Esophagus squamous epithelium (tissue), 5 donors: ENCODE measurements around the gene KLC1. TPM values are rescaled to one million over a fixed set of nuclear protein-coding genes. Genes with fewer than 3 reads are reported as not detected.
A peak's percentile ranks its signal among the peaks of the same experiment; 100 is the strongest.

ENCODE experiments used
- DNase-seq: peaks from one replicate; lab custom pipeline; 2025; lab: John Stamatoyannopoulos, UW
- H3K27ac ChIP-seq, 4 donors: fragments of 200-600 bp; sonication (generic); one replicate each; pipeline ENCODE4 v1.5.1; 2016 to 2019; ENCODE audit warnings: mild to moderate bottlenecking in 1 of 4
- H3K27me3 ChIP-seq, 4 donors: fragments of 200-600 bp; sonication (generic); 1 replicate in 3 of 4; 2 replicates in 1 of 4; pipeline versions ENCODE4 v1.5.1 to v1.6.0; 2017 to 2021; ENCODE audit warnings: antibody characterized with exemption in 1 of 4
- H3K36me3 ChIP-seq, 3 donors: fragments of 200-600 bp; sonication (generic); one replicate each; pipeline ENCODE4 v1.5.1; 2016 to 2019
- H3K4me1 ChIP-seq, 3 donors: fragments of 200-600 bp; sonication (generic); one replicate each; pipeline ENCODE4 v1.5.1; 2017 to 2019
- H3K4me3 ChIP-seq, 4 donors: fragments of 200-600 bp; sonication (generic); 1 replicate in 3 of 4; 2 replicates in 1 of 4; pipeline ENCODE4 v1.5.1; 2016 to 2019; ENCODE audit warnings: mild to moderate bottlenecking in 2 of 4, moderate library complexity in 1 of 4
- H3K9me3 ChIP-seq, 3 donors: fragments of 200-600 bp; sonication (generic); one replicate each; pipeline ENCODE4 v1.5.1; 2016 to 2019
- POLR2A ChIP-seq, 4 donors: fragments of 450-650 bp; IDR thresholded peaks; one replicate each; pipeline ENCODE4 v1.6.1; 2017; ENCODE audit warnings: antibody characterized with exemption in 4 of 4, mild to moderate bottlenecking in 4 of 4, moderate library complexity in 3 of 4
- WGBS, 2 donors: methylation state at CpG; one replicate each; pipeline ENCODE4 v1.1.5; 2018; 5-methylcytosine and 5-hydroxymethylcytosine counted together
- intact Hi-C: fragments of 100-400 bp; cut with DNase I; formaldehyde crosslinking; loops from one replicate; pipeline ENCODE4 v1.15.0; 2022
- total RNA-seq, 4 donors: library from RNA; depleted of rRNA; stranded (reverse); fragments of >200 nt; gene quantifications; one replicate each; pipeline ENCODE4 v1.1.0, GENCODE V29; 2016
- TF ChIP-seq, protein P1 (sequence below), 6 experiments: fragments of 450-650 bp in 4 of 6; fragments of 200-600 bp in 2 of 6; sonication (generic) in 2 of 6; IDR thresholded peaks; one replicate each; pipeline ENCODE4 v1.5.1; 2016 to 2019; ENCODE audit warnings: antibody characterized with exemption in 6 of 6, mild to moderate bottlenecking in 4 of 6, moderate library complexity in 4 of 6
- donor health status: DM: yes; HTN: yes; CAD: no.

KLC1 gene
- total RNA-seq, 4 donors from 2014 or later: 101 to 285 (median 194) TPM

DNA sequence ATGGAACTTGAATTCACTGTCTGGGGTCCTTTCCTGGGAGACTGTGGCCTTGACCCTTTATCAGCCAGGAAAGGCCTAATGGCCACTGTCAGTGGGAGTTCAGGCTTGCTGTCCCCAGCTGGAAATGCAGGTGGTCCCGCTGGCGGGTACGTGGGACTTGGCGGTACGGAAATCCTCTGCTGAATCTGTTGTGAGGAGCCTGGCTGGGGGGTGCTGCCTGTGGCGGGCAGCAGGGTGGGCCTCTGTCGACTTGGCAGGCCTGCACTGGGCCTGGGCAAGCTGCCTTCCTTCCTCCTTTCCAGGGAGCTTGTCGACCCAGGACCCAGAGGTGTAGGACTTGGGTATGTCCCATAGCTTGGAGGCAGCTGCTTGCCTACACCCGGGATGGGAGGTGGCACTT lies 112.9 kb downstream of the KLC1 start:
- Histone ChIP-seq H3K4me1 (peaks cover 3 to 31% (median 9%) of the 10 kb centered on the region in 3 donors), H3K27me3 (no peaks in the 10 kb centered on the region), H3K27ac (peak overlapping the region in 2 of 4 donors; percentile 17 to 25), H3K36me3 (peaks cover 8 to 98% (median 23%) of the 10 kb centered on the region in 3 donors), H3K9me3 (no peaks in the 10 kb centered on the region), H3K4me3 (no peak overlapping the region)
- intact Hi-C loops: no loop called here
- 80% methylated on average over 1 to 2 of the region's 9 CpGs for WGBS, 2 donors
- no peak for DNase-seq
- no peak for TF ChIP-seq POLR2A (IDR thresholded peaks at IDR 0.05)
- TF ChIP-seq, protein P1, sequence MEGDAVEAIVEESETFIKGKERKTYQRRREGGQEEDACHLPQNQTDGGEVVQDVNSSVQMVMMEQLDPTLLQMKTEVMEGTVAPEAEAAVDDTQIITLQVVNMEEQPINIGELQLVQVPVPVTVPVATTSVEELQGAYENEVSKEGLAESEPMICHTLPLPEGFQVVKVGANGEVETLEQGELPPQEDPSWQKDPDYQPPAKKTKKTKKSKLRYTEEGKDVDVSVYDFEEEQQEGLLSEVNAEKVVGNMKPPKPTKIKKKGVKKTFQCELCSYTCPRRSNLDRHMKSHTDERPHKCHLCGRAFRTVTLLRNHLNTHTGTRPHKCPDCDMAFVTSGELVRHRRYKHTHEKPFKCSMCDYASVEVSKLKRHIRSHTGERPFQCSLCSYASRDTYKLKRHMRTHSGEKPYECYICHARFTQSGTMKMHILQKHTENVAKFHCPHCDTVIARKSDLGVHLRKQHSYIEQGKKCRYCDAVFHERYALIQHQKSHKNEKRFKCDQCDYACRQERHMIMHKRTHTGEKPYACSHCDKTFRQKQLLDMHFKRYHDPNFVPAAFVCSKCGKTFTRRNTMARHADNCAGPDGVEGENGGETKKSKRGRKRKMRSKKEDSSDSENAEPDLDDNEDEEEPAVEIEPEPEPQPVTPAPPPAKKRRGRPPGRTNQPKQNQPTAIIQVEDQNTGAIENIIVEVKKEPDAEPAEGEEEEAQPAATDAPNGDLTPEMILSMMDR (IDR thresholded peaks at IDR 0.05): no peak

DNA sequence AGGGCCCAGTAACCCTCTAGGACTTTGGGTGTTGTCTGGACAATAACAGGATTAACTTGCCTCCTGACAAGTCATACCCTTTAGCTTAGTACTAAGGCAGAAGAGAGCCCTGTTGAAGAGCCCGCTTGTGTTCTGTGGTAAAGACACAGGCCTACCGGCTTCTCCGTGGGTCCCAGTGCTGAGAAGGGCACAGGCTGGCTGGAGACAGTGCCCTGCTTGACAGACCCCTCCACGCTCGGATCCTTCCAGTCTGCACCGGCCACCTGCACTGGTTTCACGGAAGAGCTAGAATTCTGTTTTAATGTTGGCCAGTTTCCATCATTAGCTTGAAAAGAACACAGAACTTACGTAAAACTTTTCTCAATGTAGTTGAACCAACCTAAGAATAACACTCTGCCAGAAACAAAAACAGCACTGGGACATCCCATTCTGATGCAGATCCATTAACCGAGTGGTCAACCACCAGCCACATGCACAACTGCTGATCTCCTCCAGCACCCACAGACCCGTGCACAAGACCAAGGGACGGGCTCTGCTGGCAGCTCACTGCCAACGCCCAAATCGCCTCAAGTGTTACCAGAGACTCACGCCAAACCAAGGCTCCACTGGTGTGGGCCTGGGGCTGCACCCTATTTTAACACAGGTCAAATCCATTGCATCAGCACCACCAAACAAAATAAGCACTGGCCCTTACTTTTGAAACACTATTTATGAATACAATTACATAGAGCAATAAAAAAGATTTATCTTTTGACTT lies 113.7 kb downstream of the KLC1 start:
- no peak for DNase-seq
- Histone ChIP-seq H3K27me3 (no peaks in the 10 kb centered on the region), H3K36me3 (peaks cover 8 to 98% (median 23%) of the 10 kb centered on the region in 3 donors), H3K4me1 (peaks cover 0 to 23% (median 1%) of the 10 kb centered on the region in 3 donors), H3K4me3 (no peak overlapping the region), H3K27ac (peak overlapping the region in 1 of 4 donors; percentile 17), H3K9me3 (no peaks in the 10 kb centered on the region)
- 88 to 91% methylated on average over 12 to 14 of the region's 14 CpGs for WGBS, 2 donors
- intact Hi-C loops: no loop called here
- TF ChIP-seq POLR2A (IDR thresholded peaks at IDR 0.05): no peak
- TF ChIP-seq, protein P1 (IDR thresholded peaks at IDR 0.05): no peak

DNA sequence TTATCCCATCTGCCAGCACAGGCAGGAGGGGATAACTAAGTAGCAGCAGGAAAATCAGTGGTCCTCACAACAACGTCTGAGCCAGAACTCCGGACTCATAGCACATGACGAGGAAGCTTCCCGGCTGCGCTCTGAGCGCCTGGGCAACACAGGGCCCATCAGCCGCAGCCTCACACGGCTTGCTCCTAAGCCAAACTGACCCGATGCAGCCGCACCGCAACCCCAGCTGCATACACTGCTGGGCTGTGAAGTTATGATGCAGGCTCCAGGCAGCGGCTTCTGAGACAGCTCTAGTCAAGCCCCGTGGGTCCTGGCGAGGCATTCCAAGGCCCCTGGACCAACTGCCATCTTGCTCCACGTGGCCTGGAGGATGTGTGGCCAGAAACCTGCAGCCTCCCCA lies 114.7 kb downstream of the KLC1 start:
- intact Hi-C loops: no loop called here
- TF ChIP-seq POLR2A (IDR thresholded peaks at IDR 0.05): no peak
- TF ChIP-seq, protein P1 (IDR thresholded peaks at IDR 0.05): no peak

GRCh38 chr14:103744621-103745395 lies 115.8 kb downstream of the KLC1 start:
- intact Hi-C loops: no loop called here
- Histone ChIP-seq H3K36me3 (peaks cover 10 to 98% (median 19%) of the 10 kb centered on the region in 3 donors), H3K4me1 (peaks cover 0 to 10% (median 0%) of the 10 kb centered on the region in 3 donors), H3K27me3 (no peaks in the 10 kb centered on the region), H3K27ac (no peak overlapping the region), H3K9me3 (no peaks in the 10 kb centered on the region), H3K4me3 (no peak overlapping the region)
- 82 to 88% methylated on average over 8 to 15 of the region's 15 CpGs for WGBS, 2 donors
- no peak for DNase-seq
- TF ChIP-seq, protein P1 (IDR thresholded peaks at IDR 0.05): no peak
- no peak for TF ChIP-seq POLR2A (IDR thresholded peaks at IDR 0.05)

More for the DNA sequence above, 114.7 kb downstream of the KLC1 start:
- Histone ChIP-seq H3K4me1 (peaks cover 0 to 17% (median 0%) of the 10 kb centered on the region in 3 donors), H3K9me3 (no peaks in the 10 kb centered on the region), H3K27me3 (no peaks in the 10 kb centered on the region), H3K27ac (no peak overlapping the region), H3K4me3 (no peak overlapping the region), H3K36me3 (peaks cover 8 to 98% (median 22%) of the 10 kb centered on the region in 3 donors)
- DNase-seq: no peak
- WGBS, 2 donors: 72% methylated on average over 3 of the region's 15 CpGs; no CpG with 5 or more reads in 1 of the 2 donors
